Right lobe of liver (tissue), 6 donors: ENCODE data around the gene CARD19. TPM values are rescaled to one million over a fixed set of nuclear protein-coding genes. Genes with fewer than 3 reads are reported as not detected.

Experiments
- ATAC-seq, 4 donors: fragments of 200-7000 bp; cut with Tn5 transposase; one replicate each; pipeline ENCODE4 v1.9.1; 2020; ENCODE audit warnings: mild to moderate bottlenecking in 4 of 4, moderate library complexity in 4 of 4
- DNase-seq, 3 donors: peaks; one replicate each; pipeline ENCODE4 v3.0.0-alpha.2; 2020
- H3K27ac ChIP-seq, 3 donors: fragments of 200-600 bp; one replicate each; pipeline ENCODE4 v1.8.0; 2022
- H3K27me3 ChIP-seq, 2 donors: fragments of 200-600 bp; one replicate each; pipeline ENCODE4 v1.8.0; 2022
- H3K36me3 ChIP-seq, 4 donors: fragments of 200-600 bp; sonication (generic) in 1 of 4; one replicate each; pipeline versions ENCODE4 v1.5.1 to v1.8.0; 2017 to 2022; ENCODE audit warnings: control low read depth in 1 of 4
- H3K4me1 ChIP-seq, 4 donors: fragments of 200-600 bp; sonication (generic) in 1 of 4; one replicate each; pipeline versions ENCODE4 v1.5.1 to v1.8.0; 2017 to 2022; ENCODE audit warnings: control low read depth in 1 of 4
- H3K4me3 ChIP-seq, 3 donors: fragments of 200-600 bp; one replicate each; pipeline ENCODE4 v1.8.0; 2022
- H3K9me3 ChIP-seq, 4 donors: fragments of 200-600 bp; sonication (generic) in 1 of 4; one replicate each; pipeline versions ENCODE4 v1.5.1 to v1.8.0; 2017 to 2022; ENCODE audit warnings: control low read depth in 1 of 4
- POLR2A ChIP-seq: fragments of 450-650 bp; IDR thresholded peaks from one replicate; pipeline ENCODE4 v1.6.1; 2017; ENCODE audit warnings: antibody characterized with exemption, mild to moderate bottlenecking
- WGBS: methylation state at CpG from one replicate; pipeline ENCODE4 v1.1.6; 2018; ENCODE audit warnings: low coverage, low lambda C conversion rate; ENCODE audit not compliant: insufficient coverage; ENCODE audit errors: missing lambda C conversion rate; 5-methylcytosine and 5-hydroxymethylcytosine counted together
- intact Hi-C, 2 donors: fragments of 100-400 bp; cut with DNase I; formaldehyde crosslinking; loops; one replicate each; pipeline versions ENCODE4 v1.11.2 to v1.14.1; 2022
- total RNA-seq, 6 experiments: library from RNA; depleted of rRNA in 2 of 6; stranded (reverse); fragments of >200 nt in 2 of 6; fragmentation: NEBNext Ultra II Directional in 3 of 6; extraction: Animal tissue kit (Norgen Biotek cat#: 25700) in 3 of 6; gene quantifications; one replicate each; pipeline versions ENCODE4 v1.1.0 to v1.2.4, GENCODE V29; 2016 to 2023
- TF ChIP-seq, protein P1 (sequence below), 4 donors: fragments of 200-600 bp in 3 of 4; fragments of 450-650 bp in 1 of 4; IDR thresholded peaks; one replicate each; pipeline versions ENCODE4 v1.5.1 to v1.8.0; 2016 to 2022; ENCODE audit warnings: antibody characterized with exemption in 4 of 4, mild to moderate bottlenecking in 2 of 4
- donor health status: DM: no; HTN: yes; CAD: no.
- donor health status: DM: no; HTN: no; CAD: no.
- donor health status: DM: no; HTN: no; CAD: no.
- donor health status: DM: no; HTN: yes; CAD: no.
- donor health status: DM: no; HTN: yes; CAD: no.

Gene CARD19
- total RNA-seq, 6 experiments from 2014 or later: 6.3 to 31.7 (median 12.1) TPM

DNA sequence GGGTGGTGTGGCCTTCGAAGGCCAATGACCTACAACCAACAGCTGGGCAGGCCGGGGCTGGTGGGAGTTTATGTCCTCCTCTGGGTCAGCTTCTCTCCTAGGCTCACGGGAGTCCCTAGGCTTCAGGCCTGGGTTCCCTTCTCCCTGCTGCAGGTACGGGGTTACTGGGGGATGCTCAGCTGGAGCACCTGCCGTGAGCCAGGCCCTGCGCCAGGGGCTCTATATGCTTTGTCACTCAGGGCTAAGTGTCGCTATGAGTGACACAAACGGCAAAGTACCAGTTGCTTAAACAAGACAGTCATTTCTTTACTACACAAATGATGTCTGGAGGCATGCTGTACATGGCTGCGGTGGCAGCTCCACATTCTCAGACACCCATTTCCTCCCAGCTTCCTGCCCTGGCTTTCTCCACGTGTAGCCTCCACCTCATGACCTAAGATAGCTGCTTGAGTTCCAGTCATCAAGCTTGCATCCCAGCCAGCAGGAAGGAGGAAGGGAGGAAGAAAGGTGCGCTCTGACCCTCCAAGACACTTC, 60.5 kb downstream of the CARD19 start:
- H3K9me3 ChIP-seq: no peaks in the 10 kb centered on the region
- no peaks in the 10 kb centered on the region for H3K36me3 ChIP-seq
- WGBS: 55% methylated on average over 4 of the region's 11 CpGs
- no peak overlapping the region for H3K4me3 ChIP-seq
- no peaks in the 10 kb centered on the region for H3K4me1 ChIP-seq
- peak in 1 of 3 donors; percentile 54 for DNase-seq
- intact Hi-C loops: no loop called here
- TF ChIP-seq, protein P1, sequence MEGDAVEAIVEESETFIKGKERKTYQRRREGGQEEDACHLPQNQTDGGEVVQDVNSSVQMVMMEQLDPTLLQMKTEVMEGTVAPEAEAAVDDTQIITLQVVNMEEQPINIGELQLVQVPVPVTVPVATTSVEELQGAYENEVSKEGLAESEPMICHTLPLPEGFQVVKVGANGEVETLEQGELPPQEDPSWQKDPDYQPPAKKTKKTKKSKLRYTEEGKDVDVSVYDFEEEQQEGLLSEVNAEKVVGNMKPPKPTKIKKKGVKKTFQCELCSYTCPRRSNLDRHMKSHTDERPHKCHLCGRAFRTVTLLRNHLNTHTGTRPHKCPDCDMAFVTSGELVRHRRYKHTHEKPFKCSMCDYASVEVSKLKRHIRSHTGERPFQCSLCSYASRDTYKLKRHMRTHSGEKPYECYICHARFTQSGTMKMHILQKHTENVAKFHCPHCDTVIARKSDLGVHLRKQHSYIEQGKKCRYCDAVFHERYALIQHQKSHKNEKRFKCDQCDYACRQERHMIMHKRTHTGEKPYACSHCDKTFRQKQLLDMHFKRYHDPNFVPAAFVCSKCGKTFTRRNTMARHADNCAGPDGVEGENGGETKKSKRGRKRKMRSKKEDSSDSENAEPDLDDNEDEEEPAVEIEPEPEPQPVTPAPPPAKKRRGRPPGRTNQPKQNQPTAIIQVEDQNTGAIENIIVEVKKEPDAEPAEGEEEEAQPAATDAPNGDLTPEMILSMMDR (IDR thresholded peaks at IDR 0.05): no peak
- TF ChIP-seq POLR2A: no peak
- no peak overlapping the region for H3K27ac ChIP-seq
- no peaks in the 10 kb centered on the region for H3K27me3 ChIP-seq
- peak in 3 of 4 donors; percentile 33 to 61 (median 44) for ATAC-seq

DNA sequence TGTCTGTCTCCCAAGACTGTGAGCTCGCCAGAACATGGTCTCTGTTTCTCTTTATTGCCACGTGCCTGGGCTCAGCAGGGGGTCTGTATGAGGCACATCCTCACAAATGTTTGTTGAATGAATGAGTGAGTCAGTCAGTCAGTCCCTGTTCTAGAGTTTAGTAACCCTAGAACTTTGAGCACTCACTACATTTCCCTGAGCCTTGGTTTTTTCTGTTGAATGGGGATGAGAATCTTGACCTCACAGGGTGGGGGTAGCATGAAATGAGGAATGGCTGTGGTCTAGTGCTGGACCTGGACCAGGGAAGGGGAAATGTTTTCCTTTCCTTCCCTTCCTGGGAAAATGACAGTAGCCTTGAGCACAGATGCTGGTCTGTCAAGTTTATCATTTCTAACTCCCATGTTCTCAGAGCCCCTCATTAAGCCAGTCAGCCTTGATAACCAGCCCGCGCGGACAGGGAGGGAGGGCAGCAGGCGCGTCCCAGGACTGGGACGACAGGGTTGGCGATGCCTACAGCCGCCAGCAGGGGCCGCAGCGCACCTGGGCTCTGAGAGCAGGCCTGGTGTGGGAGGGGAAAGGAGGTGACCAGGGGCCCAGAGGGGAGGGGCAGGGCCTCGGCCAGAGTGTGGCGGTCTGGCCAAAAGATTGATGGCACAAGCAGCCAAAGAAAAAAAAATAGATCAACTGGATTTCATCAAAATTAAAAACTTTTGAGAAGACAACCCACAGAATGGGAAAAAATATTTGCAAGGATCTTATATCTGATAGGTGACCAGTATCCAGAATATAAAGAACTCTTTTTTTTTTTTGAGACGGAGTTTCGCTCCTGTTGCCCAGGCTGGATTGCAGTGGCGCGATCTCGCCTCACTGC, 63.8 kb downstream of the CARD19 start:
- Histone ChIP-seq H3K27ac (no peak overlapping the region), H3K4me1 (no peaks in the 10 kb centered on the region), H3K4me3 (no peak overlapping the region), H3K36me3 (no peaks in the 10 kb centered on the region), H3K9me3 (no peaks in the 10 kb centered on the region), H3K27me3 (no peaks in the 10 kb centered on the region)
- TF ChIP-seq, protein P1 (IDR thresholded peaks at IDR 0.05): peak; percentile 95 to 97 (median 96)
- no peak for TF ChIP-seq POLR2A
- intact Hi-C loops: loop anchor here (5.0 kb wide), 2 partner anchors 137 to 147 kb away; no protein-coding TSS in a partner anchor
- ATAC-seq (peak; percentile 97 to 100 (median 100)), DNase-seq (peak; percentile 88 to 90 (median 89))
- 14% methylated on average over 18 of the region's 19 CpGs for WGBS

DNA sequence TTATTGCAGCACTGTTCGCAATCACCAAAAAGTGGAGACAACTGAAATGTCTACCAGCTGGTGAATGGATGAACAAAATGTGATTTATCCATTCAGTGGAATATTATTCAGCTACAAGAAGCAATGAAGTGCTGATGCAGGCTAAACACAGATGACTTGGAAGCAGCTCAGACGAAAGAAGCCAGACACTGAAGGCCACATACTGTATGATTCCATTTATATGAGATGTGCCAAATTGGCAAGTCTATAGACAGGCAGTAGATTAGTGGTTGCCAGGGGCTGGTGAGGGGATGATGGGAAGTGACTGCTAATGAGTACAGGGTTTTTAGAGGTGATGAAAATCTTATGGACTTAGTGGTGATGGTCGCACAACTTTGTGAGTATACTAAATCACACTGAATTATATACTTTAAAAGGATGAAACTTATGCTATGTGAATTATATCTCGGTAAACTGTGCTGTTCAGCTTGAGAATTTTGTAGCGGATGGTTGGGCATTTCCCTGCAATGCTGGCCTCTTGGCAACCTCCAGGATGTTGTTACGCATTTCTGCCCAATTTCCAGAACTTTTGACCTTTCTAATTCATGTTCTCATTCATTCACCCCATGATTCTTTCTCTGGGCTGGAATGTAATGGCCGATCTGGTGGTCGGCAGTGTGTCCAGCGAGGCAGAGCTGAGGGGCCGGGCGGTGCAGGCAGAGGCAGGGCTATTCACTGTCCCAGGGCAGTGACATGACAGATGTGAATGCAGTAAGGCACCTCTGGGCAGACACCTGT, 66.0 kb downstream of the CARD19 start:
- DNase-seq: no peak
- WGBS: 53% methylated on average over 8 of the region's 11 CpGs
- intact Hi-C loops: loop anchor here (5.0 kb wide), 2 partner anchors 135 to 145 kb away; no protein-coding TSS in a partner anchor
- Histone ChIP-seq H3K9me3 (no peaks in the 10 kb centered on the region), H3K27ac (no peak overlapping the region), H3K4me3 (no peak overlapping the region), H3K36me3 (no peaks in the 10 kb centered on the region), H3K27me3 (no peaks in the 10 kb centered on the region), H3K4me1 (peaks cover 0 to under 1% (median 0%) of the 10 kb centered on the region in 4 donors)
- no peak for ATAC-seq
- TF ChIP-seq POLR2A: no peak
- TF ChIP-seq, protein P1 (IDR thresholded peaks at IDR 0.05): no peak

Other genes with a start within 250 kb of the CARD19 start
- gene ZNF484, start 218.2 kb upstream of the CARD19 start, total RNA-seq: 1 to 10 TPM; 1.6 to 3.7 (median 2.8) TPM
- 1 to 10 TPM; 1.7 to 3.1 (median 2.4) TPM for gene FGD3, start 148.7 kb upstream of the CARD19 start, total RNA-seq
- 10 to 100 TPM in 4 of 6 experiments, 1 to 10 TPM in 2; 6.5 to 51.5 (median 31.2) TPM for gene SUSD3, start 37.5 kb upstream of the CARD19 start, total RNA-seq
- 100 to 1,000 TPM in 1 of 6 experiments, 10 to 100 TPM in 5; 35.6 to 103 (median 65.1) TPM for gene NINJ1, start 38.0 kb downstream of the CARD19 start, total RNA-seq
- gene WNK2, start 87.9 kb downstream of the CARD19 start, total RNA-seq: 1 to 10 TPM in 5 of 6 experiments, under 1 TPM in 1; 0.43 to 3.6 (median 1.3) TPM